ENCODE data around the gene NOSTRIN. TPM values are rescaled to one million over a fixed set of nuclear protein-coding genes. Genes with fewer than 3 reads are reported as not detected.

The NOSTRIN gene
- total and polyA plus RNA-seq, 2 of the 8 experiments (the other 6 are each of a cell fraction or from before 2014, with no cell fraction given): not detected

GRCh38 chr2:168757223-168757622 lies 45.2 kb upstream of the NOSTRIN start:
- no peak for DNase-seq (ENCODE audit: low read depth in 1 of 2, low spot score in 2 of 2)
- H4K8ac ChIP-seq (ENCODE audit: extremely low read depth, insufficient read depth, low read length): no peak overlapping the region; the same call in 1 of the 2 replicates
- no peaks in the 10 kb centered on the region for H3K9me3 ChIP-seq (ENCODE audit: insufficient read depth in 2 of 2, low read depth in 1 of 2, low read length in 1 of 2)
- no peaks in the 10 kb centered on the region; a peak in 1 of 7 replicates for H3K27me3 ChIP-seq (replicated peaks in 1 of 4; ENCODE audit: control insufficient read depth in 3 of 4, extremely low read depth in 1 of 4, insufficient read depth in 3 of 4, low read length in 3 of 4)
- H2BK20ac ChIP-seq (ENCODE audit: low read length): no peak overlapping the region
- H3K18ac ChIP-seq (ENCODE audit: extremely low read depth, low read length): no peak overlapping the region
- H2BK15ac ChIP-seq (ENCODE audit: low read length): no peak overlapping the region
- no peak overlapping the region for H3K9ac ChIP-seq (replicated peaks in 1 of 4; ENCODE audit: extremely low read depth in 1 of 4, low read depth in 3 of 4, low read length in 3 of 4)
- no peak overlapping the region for H4K5ac ChIP-seq (ENCODE audit: insufficient read length, low read depth, low read length)
- no peak overlapping the region for H2AK5ac ChIP-seq (ENCODE audit: low read depth, low read length)
- H4K91ac ChIP-seq (replicated peaks; ENCODE audit: insufficient read length, low read length): no peak overlapping the region
- no peaks in the 10 kb centered on the region for H3K79me2 ChIP-seq (ENCODE audit: control insufficient read depth in 1 of 2, insufficient read depth in 2 of 2, low read length in 2 of 2)
- no peak overlapping the region for H2BK5ac ChIP-seq (ENCODE audit: low read depth, low read length)
- H3K4ac ChIP-seq (replicated peaks; ENCODE audit: insufficient read length, low read depth, low read length): no peak overlapping the region
- no peak for FAIRE-seq
- POLR2A ChIA-PET (ENCODE audit: partially characterized antibody): no interaction called here
- H3K36me3 ChIP-seq (ENCODE audit: control insufficient read depth in 2 of 4, insufficient read depth in 4 of 4, low read length in 3 of 4): no peaks in the 10 kb centered on the region
- CTCF ChIA-PET (ENCODE audit: partially characterized antibody): interaction anchor here (0.9 to 3.6 kb wide), 6 partner anchors 8 to 420 kb away, joined by 3 to 22 read pairs (median 6); no protein-coding TSS in a partner anchor
- no peak overlapping the region for H3K23ac ChIP-seq (ENCODE audit: insufficient read length)
- H3K23me2 ChIP-seq (ENCODE audit: low read depth, low read length): no peaks in the 10 kb centered on the region
- WGBS, 2 experiments (ENCODE audit: extremely low coverage in 1 of 2, insufficient coverage in 1 of 2, insufficient read length in 1 of 2, insufficient replicate concordance in 2 of 2, low coverage in 1 of 2, low lambda C conversion rate in 2 of 2, missing lambda C conversion rate in 1 of 2): 91% methylated on average over 3 of the region's 3 CpGs; no CpG with 5 or more reads in 1 of the 2 experiments
- no peak overlapping the region for H3K56ac ChIP-seq (replicated peaks; ENCODE audit: insufficient read length, low read depth, low read length)
- H2BK12ac ChIP-seq (ENCODE audit: low read depth, low read length): no peak overlapping the region
- H3K4me2 ChIP-seq (ENCODE audit: insufficient read depth in 1 of 2, low read depth in 2 of 2, low read length in 2 of 2): no peak overlapping the region
- H3K14ac ChIP-seq (ENCODE audit: insufficient read length): no peak overlapping the region
- no peak overlapping the region for H3K27ac ChIP-seq (ENCODE audit: low read depth, low read length)
- H3K4me3 ChIP-seq (ENCODE audit: extremely low read depth in 1 of 4, insufficient read depth in 2 of 4, low read depth in 3 of 4, low read length in 4 of 4): no peak overlapping the region
- no peak overlapping the region for H2AFZ ChIP-seq (ENCODE audit: low read length)
- H3K79me1 ChIP-seq (ENCODE audit: low read depth, low read length): no peaks in the 10 kb centered on the region
- H3K4me1 ChIP-seq (replicated peaks in 1 of 4; ENCODE audit: control insufficient read depth in 3 of 4, insufficient read depth in 4 of 4, low read length in 3 of 4): peaks cover 0 to 5% (median 0%) of the 10 kb centered on the region in 4 experiments; a peak in 2 of 7 replicates
- H2BK120ac ChIP-seq (replicated peaks; ENCODE audit: low read depth, low read length): no peak overlapping the region
- no peak for TF ChIP-seq KDM1A (IDR thresholded peaks at IDR 0.05; ENCODE audit: borderline replicate concordance, low read length)
- TF ChIP-seq GTF2F1 (IDR thresholded peaks at IDR 0.05; ENCODE audit: borderline replicate concordance, low read depth, low read length): no peak
- no peak for TF ChIP-seq NRF1 (IDR thresholded peaks at IDR 0.05; ENCODE audit: low read depth, low read length)
- TF ChIP-seq SP1 (IDR thresholded peaks at IDR 0.05; ENCODE audit: low read depth, low read length): no peak
- TF ChIP-seq CREB1 (IDR thresholded peaks at IDR 0.05): no peak
- no peak for TF ChIP-seq TCF12 (IDR thresholded peaks at IDR 0.05; ENCODE audit: low read depth, low read length)
- TF ChIP-seq ATF3 (IDR thresholded peaks at IDR 0.05; ENCODE audit: insufficient read depth, low read depth, low read length): no peak
- no peak for TF ChIP-seq KDM5A (IDR thresholded peaks at IDR 0.05; ENCODE audit: low read length)
- no peaks in the 10 kb centered on the region for H4K20me1 ChIP-seq (replicated peaks in 1 of 2; ENCODE audit: control insufficient read depth in 1 of 2, insufficient read depth in 2 of 2, low read length in 2 of 2)

All from H1 (cell line).